Measurements from ENCODE around the gene HES7.

DNA sequence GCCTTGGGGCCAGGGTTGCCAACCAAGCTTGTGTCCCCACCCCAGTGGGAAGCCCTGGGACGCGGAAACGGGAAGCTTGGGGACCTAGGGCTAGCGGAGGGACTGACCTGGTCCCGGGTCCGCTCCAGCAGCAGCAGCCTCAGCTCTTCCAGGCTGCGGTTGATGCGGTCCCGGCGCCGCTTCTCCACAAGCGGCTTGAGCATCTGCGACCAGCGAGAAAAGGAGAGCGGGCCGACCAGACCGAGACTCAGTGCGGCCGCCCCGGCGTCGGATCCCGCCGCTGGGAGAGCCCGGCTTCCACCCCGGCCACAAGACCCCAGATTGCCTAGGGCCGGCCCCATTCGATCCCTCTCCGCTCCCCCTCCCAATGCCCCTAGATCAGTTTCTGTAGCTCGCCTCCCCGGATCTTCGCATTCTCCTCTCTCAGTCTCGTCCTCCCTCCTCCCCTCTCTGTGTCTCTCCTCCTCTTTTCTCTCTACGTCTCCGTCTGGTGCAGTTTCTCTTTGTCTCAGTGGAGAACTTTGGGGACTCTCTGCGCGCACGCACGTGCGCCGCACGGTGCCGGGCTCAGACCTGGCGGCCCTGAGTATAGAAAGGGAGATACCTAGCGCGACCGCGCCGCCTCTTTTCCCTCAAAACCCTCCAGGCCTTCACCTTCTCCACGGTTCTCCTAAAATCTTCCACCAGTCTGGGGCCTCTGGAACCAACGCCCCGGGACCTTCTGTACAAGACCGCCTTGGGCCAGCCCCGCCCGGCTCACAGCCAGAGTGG is 797 bp downstream of the HES7 start:
- TF ChIP-seq, protein P1, sequence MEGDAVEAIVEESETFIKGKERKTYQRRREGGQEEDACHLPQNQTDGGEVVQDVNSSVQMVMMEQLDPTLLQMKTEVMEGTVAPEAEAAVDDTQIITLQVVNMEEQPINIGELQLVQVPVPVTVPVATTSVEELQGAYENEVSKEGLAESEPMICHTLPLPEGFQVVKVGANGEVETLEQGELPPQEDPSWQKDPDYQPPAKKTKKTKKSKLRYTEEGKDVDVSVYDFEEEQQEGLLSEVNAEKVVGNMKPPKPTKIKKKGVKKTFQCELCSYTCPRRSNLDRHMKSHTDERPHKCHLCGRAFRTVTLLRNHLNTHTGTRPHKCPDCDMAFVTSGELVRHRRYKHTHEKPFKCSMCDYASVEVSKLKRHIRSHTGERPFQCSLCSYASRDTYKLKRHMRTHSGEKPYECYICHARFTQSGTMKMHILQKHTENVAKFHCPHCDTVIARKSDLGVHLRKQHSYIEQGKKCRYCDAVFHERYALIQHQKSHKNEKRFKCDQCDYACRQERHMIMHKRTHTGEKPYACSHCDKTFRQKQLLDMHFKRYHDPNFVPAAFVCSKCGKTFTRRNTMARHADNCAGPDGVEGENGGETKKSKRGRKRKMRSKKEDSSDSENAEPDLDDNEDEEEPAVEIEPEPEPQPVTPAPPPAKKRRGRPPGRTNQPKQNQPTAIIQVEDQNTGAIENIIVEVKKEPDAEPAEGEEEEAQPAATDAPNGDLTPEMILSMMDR (IDR thresholded peaks at IDR 0.05; ENCODE audit: low read length): no peak
- no peak for TF ChIP-seq EZH2 (IDR thresholded peaks at IDR 0.05; ENCODE audit: borderline replicate concordance, low read length)

All from OCI-LY1 (cell line).